ENCODE measurements around the gene TXNRD2.
A peak's percentile ranks its signal among the peaks of the same experiment; 100 is the strongest.

Gene TXNRD2

DNA sequence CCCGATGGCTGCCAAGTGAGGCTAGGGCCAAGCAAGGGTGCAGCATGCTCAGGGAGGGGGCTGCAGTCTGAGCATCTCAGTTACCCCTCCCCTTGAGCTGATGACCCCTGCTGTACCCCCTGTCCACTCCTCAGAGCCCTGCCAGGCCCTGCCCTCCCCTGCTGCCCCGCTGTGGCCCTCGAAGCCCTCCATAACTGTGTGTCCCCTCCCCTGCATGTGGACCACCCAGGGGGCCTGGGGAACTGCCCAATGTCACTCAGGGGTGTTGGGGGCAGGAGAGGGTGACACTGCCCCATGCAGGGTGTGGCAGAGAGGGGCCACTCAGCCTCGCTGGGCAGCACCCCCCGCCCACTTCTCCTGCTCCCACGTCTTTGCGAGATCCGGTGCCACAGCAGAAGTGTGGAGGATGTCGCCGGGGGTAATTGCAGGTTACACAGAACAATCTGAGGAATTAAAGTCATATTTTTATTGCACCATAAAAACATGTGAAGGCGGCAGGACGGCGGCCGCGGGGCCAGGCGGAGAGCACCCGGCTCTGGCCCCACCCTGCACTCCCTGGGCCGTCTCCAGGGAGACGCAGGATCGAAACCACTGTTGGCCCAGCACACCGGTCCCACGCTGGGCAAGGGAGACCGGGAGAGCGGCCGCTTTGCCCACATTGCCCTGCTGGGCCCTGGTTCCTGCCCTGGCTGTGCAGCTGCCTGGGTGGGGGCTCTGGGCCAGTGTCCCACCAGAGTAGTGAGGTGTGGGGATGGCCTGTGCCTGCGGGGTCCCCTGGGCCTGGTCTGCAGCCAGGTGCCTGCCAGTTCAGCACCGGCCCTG lies 68.3 kb downstream of the TXNRD2 start:
- no peak for DNase-seq

DNA sequence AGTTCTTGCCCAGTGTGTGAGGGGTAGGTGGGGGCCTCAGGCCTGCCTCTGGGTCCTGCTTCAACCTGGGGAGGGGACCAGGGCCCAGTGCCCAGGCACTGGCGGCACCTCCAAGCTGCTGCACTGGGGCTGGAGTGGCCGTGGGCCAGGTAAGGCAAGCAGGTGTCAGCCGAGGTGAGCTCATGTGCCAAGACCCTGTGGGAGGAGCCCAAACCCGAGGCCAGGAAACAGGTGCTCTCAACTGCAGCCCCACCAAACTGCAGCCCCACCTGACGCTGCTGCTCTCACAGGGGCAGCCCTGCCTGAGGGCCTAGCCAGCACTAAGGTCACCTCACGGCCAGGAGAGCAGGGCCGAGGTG lies 68.9 kb downstream of the TXNRD2 start:
- DNase-seq = peak; percentile 0

DNA sequence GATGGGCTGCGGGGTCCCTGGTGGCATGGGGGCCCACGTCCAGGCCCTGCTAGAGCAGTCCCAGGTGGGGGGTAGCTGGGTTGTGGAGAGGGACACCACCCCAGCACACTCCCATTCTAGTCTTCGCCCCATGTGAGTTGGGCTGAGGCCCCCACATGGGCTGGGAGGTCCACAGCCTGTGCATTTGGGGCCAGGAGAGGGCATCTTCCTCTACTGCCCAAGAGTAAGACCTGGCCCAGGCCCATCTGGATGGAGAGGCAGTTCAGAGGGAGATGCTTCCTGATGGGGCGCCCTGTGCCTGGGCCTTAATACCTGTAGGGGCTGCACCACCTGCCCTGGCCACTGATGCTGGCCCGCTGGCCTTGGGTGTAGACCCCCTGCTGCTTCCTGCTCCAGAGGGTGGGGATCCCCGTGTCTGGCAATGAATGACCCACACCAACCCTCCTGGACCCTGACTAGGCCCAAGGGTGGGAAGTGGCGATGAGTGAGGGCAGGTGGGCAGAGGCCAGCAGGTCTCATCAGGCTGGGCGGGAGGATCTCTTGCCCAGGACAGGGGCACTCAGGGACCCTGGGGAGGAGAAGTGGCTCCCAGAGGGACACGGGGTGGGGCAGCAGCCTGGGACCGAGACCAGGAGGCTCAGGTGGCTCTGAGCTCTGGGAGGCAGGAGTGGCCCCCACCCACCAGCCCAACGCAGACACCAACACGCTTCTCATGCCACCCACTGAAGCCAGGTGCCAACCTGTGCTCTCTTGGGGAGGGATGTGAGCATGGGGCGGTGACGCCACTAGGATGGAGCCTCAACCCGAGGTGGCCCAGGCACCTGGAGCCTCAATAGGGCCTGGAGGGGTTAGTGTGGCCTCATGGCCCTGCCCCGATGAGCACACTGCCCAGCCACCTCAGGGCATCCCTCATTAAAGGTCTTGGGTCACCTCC lies 69.5 kb downstream of the TXNRD2 start:
- peak; percentile 1 for DNase-seq

DNA sequence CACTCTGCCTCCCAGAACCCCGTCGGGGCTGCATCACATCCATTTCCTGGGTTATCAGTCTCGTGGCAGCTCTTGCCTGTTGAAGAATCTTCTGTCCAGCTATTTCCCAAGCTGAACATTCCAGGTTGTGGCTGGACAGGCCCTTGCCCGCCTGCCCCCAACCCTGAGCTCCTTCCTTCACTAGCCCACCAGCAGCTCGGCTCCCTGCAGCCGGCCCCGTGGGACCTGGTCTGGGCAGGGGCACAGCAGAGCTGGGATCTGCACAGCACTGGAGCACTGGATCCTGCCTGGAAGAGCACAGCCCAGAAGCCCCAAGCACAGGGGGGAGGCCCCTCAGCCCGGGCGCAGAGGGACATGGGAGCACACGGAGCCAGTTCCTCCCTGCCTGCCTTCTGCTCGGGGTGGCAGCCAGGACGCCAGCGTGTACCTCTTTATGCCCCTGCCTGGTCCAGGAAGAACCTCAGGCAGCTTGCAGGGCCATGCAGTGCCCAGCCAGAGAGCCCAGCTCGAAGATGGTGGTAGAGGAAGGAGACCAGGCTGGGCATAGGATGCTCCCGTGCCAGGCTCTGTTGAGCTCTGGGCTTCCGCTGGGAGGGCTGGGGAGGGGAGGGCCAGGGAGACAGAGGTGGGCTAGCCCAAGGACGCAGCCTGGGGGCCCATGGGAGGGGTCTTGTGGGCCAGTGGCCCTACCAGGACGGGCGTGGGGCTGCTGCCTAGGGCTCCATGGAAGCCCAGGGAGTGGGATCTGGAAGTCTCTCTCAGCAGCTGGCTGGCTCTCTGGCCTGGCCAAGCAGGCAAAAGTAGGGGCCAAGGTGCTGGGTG lies 70.4 kb downstream of the TXNRD2 start:
- DNase-seq = peak; percentile 0

DNA sequence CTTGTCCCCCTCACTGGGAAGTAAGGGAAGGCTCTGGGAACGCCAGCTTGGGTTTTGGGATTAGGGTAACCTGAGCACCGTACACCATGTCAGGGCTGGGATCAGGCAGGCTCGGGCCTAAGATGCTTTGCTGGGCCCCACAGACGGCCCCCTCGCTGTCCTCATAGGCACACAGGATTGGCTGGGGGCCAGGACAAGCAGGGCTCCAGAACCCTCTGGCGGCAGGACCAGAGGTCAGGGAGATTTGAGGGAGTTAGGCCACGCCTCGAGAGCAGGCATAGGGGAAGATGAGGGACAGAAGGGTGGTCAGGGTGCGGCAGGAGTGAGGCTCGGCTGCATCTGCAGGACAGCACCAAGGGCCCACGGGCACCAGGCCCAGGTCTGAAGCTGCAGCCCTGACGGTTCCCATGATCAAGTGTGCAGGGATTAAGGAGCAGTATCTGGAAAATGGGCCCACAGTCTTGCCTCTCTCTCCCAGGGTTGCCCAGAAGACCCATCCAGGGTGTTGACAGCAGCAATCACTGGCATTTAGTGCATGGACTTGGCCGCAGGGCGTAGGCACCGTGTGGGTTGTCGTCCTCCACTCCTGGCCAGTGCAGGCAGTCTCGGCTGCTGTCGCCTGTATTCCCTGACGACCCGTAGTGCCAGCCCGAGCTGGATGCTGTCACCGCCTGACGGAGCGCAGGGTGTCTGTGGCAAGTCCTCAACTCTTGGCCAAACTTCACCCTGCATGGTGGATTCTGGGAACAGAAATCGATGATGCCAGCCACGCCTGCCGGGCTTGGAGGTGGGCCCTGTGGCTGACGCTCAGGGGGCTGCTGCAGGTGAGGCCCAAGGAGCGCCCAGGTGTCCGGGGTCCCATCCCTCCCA lies 71.2 kb downstream of the TXNRD2 start:
- no peak for DNase-seq

DNA sequence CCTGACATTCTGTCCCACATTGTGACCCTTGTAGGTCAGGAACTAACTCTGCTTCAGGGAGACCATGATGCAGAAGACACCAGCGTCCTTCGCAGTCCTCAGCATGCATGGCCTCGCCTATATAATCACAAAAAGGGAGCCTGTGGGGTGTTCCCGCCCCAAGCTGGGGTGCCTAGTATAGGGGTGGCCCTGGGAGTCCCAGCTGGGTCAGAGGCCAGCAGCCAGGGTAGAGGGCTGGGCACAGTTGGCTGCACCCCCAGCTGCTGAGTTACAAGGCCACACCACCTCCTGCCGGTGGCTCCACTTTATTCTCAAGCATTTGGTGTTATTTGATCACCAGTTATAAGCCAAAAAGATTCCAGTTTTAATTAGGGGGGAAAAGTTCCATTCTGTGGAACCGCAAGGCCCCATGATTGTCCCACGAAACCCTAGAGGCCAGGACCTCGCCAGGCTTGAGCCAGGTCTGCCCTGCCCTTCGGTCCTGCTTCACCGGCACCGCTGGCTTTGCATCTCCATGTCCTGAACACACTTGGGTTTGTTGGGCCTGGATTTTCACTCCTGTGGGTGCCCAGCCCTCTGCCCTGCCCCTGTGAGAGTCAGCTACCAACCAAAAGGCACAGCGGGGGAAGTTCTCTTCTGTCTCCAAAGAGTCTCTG lies 72.0 kb downstream of the TXNRD2 start:
- no peak for DNase-seq

DNA sequence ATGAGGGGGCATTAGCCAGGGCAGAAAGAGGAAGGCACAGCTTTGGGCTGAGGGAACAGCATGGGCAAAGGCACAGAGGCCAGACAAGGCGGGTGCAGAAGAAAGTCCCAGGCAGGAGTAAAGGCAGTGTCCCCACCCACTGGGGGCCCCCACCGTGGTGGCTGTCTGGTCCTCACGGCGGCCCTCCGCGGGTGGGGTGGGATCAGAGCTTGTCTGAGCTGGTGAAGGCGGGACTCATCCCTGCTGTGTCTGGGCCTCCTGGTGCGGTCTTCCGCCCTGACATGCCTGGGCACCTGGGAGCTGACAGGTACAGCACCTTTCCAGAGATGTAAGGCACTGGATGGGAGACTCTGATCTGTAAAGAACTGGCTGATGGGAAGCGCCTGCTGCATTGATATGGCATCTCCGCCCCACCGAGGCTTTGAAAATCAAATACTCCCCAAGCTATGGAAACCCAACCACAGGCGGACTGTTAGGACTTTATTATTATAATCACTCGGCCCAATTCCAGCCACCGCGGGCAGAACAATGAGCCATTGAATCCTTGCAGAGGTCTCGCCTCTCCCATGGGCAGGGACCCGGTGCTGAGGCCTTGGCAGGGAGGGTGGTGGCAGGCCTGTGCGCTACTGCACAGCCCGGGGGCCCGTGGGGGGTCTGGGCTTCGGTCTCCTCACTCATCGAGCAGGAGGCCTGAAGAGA lies 72.7 kb downstream of the TXNRD2 start:
- DNase-seq = peak; percentile 0

DNA sequence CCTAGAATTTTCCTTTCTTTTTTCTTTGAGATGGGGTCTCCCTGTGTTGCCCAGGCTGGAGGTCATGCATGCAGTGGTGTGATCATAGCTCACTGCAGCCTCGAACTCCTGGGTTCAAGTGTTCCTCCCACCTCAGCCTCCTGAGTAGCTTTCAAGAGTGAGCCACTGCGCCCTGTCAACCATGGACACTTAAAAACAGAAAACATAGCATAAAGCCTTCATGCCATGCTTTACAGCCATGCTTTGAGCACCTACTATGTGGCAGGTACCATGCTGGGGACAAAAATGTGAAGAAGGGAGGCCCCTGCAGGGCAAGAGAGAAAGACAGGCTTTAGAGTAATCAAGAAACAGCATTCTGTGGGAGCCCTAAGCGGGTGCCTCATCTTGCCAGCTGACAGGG lies 73.3 kb downstream of the TXNRD2 start:
- DNase-seq = no peak

DNA sequence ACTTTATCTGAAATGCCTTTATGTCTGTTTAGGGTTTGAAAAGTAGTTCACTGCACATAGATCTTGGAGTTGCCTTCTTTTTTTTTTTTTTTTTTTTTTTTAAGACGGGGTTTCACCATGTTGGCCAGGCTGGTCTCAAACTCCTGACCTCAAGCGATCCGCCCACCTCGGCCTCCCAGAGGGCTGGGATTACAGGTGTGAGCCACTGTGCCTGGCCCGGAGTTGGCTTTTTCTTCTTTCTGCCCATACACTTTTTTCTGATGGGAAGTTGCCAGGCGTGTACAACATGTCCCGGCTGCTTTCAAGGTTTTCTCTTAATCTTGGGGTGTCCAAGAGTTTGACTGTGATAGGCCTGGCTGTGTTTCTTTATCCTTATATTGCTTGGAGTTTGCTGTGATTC lies 74.0 kb downstream of the TXNRD2 start:
- no peak for DNase-seq

DNA sequence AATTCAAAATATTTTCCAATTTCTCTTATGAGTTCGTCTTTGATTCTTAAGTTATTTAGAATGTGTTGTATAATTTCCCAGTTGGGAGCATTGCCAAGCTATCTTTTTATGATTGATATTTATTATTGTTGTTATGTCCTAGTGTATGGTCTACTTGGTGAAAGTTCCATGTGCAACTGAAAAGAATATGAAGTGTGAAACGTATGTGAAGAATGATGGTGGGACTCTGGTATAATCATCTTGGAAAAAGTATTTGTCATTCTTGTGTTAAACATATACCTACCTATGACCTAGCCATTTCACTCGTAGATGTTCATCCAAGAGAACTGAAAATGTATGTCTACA lies 75.0 kb downstream of the TXNRD2 start:
- DNase-seq = no peak

DNA sequence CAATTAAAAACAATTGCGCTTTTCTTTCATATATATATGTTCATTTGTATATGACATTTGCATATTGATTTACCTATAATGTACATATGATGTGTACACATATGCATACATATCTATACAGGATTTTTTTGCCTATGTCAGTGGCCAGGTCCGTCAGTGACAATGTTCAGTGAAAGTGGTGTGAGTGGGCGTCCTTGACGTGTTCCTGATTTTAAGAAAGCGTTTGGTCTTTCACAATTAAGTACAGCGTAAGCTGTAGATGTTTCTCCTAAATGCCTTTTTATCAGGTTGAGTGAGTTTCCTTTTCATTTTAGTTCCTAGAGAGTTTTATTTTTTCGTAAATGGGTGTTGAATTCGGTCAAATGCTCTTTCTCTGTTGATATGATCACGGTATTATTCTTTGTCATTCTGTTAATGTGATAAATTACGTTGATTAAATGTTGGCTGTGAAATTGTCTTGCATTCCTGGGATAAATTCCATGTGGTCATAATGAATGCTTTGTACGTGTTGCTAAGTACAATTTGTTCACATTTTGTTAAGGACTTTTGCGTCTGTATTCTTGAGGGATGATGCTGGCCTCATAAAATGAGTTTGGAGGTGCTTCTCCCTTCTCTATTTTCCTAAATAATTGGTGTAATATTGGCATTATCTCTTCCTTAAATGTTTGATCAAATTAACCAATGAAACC lies 76.3 kb downstream of the TXNRD2 start:
- no peak for DNase-seq

DNA sequence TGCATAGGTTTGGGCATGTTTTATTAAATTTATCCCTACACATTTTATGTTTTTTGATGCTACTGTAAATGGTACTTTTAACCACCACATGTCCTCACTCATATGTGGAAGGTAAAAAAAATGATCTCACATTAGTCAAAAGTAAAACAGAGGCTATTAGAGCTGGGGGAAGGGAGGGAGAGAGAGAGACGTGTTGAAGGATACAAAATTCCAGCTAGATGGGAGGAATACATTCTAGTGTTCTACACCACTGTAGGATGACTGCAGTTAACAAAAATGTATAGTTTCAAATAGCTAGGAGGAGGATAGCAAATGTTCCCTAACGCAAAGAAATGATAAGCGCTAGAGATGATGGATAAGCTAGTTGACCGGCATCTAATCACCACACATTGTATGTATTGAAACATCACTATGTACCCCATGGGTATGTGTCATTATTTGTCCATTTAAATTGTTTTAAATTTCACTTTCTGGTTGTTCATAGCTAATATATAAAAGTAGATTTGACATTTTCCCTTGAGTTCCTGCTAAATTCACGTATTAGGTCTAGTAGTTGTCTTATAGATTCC lies 77.0 kb downstream of the TXNRD2 start:
- DNase-seq = no peak

DNA sequence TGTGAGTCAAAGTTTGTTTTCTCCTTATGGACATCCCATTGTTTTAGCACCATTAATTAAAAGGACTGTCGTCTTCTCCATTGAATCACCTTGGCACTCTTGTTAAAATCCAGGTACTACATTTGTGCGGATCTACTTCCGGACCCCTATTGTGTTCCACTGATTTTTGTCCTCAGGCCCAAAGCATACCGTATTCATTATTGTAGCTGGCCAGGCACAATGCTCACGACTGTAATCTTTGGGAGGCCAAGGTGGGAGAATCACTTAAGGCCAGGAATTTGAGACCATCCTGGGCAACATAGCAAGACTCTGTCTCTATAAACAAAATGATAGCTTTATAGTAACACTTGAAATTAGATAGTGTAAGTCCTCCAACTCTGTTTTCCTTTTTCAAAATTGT lies 78.0 kb downstream of the TXNRD2 start:
- DNase-seq = no peak

DNA sequence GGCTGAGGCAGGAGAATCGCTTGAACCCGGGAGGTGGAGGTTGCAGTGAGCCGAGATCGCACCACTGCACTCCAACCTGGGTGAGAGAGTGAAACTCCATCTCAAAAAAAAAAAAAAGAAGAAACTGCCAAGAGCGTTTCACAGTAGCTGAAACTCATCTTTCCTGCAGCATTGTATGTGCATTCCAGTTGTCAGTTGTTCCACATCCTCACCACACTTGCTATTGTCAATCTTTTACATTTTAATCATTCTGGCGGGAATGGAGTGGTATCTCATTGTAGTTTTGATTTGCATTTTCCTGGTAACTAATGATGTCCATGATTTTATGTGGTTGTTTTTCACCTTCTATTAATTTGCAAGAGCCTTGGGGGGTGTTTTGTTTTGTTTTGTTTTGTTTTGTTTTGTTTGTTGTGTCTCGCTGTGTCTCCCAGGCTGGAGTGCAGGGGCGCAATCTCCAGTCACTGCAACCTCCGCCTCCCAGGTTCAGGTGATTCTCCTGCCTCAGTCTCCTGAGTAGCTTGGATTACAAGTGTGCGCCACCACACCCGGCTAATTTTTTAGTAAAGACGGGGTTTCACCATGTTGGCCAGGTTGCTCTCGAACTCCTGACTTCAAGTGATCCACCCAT lies 78.9 kb downstream of the TXNRD2 start:
- DNase-seq = no peak

DNA sequence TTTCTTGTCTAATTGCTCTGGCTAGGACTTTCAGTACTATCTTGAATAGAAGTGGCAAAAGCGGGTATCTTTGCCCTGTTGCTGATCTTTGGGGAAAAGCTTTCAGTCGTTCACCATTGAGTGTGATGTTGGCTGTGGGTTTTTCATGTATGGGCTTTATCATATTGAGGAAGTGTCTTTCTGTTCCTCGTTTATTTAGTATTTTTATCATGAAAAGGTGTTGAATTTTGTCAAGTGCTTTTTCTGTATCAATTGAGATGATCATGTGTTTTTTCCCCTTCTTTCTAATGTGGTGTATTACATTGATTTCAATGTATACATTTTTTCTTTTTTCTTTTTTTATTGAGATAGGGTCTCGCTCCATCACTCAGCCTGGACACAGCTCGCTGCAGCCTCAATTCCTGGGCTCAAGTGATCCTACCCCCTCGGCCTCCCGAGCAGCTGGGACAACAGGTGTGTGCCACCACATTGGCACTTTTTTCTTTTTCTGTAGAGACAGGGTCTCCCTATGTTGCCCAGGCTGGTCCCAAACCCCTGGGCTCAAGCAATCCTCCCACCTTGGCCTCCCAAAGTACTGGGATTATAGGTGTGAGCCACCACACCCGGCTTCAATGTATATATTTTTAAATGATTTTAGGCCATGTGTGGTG lies 81.6 kb downstream of the TXNRD2 start:
- DNase-seq = no peak

DNA sequence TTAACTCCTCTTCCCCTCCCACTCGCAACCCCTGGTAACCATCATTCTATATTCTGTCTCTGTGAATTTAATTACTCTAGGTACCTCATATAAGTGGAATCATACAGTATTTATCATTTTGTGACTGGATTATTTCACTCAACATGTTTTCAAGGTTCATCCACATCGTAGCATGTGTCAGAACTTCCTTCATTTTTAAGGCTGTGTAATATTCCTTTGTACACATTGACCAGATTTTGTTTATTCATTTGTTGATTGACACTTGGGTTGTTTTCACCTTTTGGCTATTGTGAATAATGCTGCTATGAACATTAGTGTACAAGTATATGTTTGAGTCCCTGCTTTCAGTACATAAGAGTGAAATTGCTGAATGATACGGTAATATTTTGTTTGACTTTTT lies 84.2 kb downstream of the TXNRD2 start:
- no peak for DNase-seq

DNA sequence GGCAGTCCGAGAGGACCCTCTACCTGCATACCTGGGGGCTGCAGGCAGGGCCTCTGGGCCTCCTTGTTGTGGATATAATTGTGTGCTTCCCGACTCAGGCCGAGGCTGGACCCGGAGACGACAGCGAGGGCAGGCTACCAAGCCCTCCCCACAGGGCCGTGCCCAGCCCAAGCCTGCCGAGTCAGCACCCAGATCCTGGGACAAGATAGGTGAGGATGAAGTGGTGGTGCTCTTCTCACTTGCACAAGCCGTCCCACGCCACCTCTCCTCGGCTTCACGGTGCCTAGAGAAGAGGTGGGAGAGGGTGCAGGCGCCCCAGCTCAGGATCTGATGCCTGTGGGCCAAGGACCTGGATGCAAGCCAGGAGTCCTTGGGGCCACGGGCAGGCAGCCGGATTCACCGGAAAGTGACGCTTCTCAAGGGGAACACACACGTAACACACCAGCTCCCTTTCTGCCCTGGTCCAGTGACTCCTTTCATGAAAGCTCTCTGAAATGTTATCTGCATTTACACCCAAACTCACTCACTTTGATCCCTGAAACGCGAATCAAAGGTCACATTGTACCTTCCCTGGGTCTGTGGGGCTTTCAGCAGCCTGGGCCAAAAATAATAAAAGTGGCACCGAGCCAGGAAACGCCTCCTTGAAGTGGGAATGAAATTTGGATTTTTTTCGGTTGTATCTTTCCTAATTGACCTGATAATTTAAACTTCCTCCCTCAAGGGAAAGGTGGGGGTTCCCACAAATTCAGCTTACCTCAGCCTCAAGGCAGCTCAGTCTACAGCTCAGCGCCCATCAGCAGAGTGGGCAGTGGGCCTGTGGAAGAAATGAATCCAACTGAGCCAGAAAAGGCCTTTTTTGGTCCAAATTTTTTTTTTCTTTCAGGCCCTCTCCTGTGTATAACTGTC lies 85.9 kb downstream of the TXNRD2 start:
- DNase-seq = peak; percentile 83
